PFSK-1 (cell line): Measurements from ENCODE around the gene AFTPH.

Experiments
- POLR2AphosphoS5 ChIP-seq: IDR thresholded peaks from 2 replicates; pipeline ENCODE4 v1.6.1; 2012; ENCODE audit warnings: low read depth, mild to moderate bottlenecking, control low read depth, low read length, moderate library complexity
- TAF1 ChIP-seq: IDR thresholded peaks from 2 replicates; pipeline ENCODE4 v1.6.1; 2012; ENCODE audit warnings: low read length, control low read depth, borderline replicate concordance; ENCODE audit not compliant: insufficient read depth

- no peak for TF ChIP-seq TAF1
- TF ChIP-seq POLR2AphosphoS5, result no peak
These were observed 115.6 kb downstream of the AFTPH start for GRCh38 chr2:64639691-64640090.
